NOMO-1 treated with dmso at 0.1 percent for 144 hours (cell line): Measurements from ENCODE around the gene EPS15.
A peak's percentile ranks its signal among the peaks of the same experiment; 100 is the strongest.
"Not testable (repeated sequence)": the region's sequence is repeated elsewhere in the genome, so short reads cannot be mapped to it uniquely, and the experiment has no call there.

Experiments used
- DNase-seq: peaks from one replicate; lab custom pipeline; 2025; ENCODE audit not compliant: unreplicated experiment; lab: John Stamatoyannopoulos, UW

EPS15 gene

DNA sequence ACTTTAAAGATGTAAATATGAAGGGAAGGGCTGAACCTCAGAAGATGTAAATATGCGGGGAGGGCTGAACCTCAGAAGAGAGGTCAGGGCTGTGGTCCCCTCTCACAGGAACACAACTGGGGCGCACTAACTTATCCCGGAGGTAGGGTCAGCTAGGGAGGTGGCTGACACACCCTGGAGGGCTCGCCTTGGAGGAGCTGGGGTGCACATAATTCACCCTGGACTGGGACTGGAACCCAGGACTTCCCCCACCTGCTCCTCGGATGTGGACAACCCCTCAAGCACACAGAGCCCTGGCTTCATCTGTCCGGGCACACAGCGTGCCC, 174.8 kb downstream of the EPS15 start:
- DNase-seq, result no peak

DNA sequence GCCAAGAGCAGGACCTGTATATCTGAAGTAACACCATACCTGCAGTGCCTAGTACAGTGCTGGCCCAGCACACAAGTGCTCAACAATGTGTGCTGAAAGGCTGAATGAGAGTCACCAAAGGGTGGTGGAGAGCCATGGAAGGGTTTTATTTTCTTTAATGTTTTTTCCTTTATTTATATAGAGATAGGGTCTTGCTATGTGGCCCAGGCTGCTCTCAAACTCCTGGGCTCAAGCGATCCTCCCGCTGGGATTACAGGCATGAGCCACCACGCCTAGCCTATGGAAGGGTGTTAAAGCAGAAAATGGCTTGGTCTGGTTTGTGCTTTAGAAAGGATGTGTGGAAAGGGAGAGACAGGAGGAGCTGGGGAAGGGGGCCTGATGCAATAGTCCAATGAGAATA, 175.4 kb downstream of the EPS15 start:
- no peak for DNase-seq

DNA sequence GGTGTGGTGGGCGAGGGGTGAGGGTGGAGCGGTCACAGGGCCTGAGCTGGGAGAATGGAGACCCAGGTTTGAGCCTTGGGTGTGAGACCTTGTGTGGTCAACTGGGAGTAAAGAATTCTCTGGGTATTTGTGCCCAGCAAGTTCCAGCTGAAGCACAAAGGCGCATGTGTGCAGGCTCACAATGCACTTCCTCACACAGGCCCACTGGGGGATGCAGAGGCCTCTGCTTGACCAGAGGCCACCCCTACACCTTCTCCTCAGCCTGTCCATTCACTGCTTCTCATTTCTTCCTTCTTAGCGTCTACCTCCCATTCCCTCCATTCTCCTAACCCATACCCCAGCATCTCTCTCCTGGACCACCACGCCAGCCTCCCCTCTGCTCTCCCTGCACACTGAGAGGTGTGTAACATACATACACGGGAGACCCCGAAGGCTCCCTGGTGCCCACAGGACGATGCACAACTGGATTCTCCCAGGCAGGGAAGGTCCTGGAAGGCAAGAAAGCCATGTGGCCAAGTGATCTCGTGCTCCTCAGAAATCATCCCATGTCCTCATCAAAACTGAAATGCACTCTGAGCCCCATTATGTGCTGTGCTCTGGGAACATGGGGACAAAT, 176.4 kb downstream of the EPS15 start:
- DNase-seq, result no peak

DNA sequence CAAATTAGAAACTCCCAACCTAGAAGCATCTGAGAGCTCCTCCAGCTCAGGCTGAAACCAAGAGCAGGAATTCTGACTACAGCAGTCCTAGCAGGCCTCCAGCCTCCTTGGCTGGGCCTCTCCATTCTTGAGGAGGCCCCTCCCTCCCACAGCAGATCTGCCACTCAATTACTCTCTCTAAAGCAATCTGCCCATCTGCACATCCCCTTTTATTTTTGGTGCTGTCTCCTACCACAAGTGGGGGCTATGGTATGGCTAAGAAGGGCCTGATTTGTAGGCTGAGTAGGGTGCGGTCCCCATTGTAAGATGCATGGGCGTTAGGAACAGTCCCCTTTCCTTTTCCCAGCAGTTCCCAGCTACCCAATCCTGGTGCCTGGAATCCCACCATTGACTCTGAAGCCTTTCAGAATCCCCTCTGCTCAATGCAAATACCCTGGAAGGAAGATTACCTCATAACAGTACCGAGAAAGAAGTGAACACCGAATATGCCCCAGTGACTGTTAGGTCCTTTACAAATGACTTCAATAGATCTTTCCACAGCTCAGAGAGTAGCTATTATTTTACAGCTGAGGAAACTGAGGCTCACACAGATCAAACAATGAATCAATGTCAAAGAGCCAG, 177.1 kb downstream of the EPS15 start:
- DNase-seq, result no peak

DNA sequence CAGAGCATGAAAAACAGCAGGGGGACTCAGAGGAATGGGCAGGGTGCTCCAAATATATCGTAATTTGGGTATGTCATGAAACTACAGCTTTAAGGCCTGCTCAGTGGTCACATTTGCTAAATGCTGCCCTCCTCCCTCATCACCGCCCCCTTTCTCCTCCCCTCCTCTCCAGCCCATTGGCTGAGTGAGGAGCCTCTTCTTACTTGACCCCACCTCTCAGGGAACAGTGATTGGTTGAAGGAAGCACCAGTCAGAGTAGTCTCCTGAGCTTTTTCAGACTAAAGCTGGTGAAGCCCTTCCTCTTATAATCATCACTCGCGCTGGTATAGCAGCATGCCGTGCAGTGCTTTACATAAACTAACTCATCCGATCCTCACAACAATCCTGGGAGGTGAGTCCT, 178.7 kb downstream of the EPS15 start:
- DNase-seq, result no peak

DNA sequence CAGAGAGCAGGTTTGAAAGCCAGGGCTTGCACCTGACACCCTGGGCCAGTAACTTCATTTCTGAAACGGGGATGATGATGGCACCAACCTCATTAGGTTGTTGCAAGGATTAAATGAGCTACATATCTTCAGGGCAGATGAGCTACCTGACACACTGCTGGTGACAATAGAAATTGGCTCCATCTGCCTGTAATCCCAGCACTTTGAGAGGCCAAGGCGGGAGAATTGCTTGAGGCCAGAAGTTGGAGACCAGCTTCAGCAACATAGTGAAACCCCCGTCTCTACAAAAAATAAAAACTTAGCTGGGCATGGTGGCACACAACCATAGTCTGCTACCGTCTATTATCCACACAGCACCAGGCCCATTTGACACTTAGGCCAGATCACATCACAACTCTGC, 182.4 kb downstream of the EPS15 start:
- no peak for DNase-seq

DNA sequence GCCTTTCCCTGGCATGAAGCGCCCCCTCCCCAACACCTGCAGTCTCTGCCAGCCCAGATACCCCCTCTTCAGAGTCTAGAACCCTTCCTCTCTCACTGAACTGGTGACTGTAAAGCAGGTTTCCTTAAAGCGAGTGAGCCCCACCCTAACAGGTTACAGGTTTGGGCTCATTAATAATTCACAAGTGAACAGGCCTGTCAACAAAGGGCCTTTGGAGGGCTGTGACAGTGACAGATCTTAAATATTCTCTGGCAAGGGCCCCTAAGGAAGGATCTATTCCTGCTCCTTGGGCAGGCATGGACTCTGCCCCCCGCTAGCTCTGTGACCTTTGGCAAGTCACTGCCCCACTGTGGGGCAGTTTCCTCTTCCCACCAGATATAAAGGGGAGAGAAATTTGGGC, 183.1 kb downstream of the EPS15 start:
- no peak for DNase-seq

DNA sequence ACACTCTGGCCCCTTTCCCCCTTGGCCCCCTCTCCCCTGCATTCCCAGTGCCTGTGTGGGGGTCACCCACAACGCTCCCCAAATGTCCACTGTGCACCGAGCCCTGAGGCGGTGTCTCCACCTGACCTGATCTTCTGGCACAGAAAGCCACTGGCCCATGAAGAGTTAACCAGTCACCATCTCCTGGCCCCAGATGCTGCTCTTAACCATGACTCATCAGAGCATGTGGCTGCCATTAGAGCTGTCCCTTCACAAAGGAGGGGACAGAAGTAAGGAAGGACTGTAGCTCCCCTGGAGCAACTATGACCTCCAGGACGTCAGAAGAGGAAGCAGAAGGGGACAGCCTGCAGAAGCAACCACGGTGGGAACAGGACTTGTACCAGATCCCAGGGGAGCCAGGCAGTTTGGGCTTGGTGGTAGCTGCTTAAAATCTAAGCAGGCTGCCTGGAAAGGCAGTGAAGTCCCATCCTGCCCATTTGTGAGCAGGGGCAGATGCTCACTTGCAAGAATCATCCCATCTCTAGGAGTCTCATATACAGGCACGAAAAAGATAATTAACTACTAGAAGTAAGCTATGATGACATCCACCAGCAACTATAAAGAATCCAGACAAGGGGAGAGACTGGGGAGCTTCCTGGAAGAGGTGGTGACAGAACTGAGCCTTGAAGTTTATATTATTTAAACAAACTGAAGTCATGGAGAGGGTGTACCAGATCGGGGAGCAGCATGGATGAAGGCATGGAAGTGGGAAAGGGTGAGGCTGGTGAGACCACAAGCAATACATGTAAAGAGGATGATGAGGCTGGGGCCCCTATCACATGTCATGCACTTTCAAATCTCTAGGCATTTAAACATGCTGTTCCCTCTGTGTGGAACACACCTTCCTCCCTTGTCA, 187.6 kb downstream of the EPS15 start:
- DNase-seq, result peak; percentile 70

DNA sequence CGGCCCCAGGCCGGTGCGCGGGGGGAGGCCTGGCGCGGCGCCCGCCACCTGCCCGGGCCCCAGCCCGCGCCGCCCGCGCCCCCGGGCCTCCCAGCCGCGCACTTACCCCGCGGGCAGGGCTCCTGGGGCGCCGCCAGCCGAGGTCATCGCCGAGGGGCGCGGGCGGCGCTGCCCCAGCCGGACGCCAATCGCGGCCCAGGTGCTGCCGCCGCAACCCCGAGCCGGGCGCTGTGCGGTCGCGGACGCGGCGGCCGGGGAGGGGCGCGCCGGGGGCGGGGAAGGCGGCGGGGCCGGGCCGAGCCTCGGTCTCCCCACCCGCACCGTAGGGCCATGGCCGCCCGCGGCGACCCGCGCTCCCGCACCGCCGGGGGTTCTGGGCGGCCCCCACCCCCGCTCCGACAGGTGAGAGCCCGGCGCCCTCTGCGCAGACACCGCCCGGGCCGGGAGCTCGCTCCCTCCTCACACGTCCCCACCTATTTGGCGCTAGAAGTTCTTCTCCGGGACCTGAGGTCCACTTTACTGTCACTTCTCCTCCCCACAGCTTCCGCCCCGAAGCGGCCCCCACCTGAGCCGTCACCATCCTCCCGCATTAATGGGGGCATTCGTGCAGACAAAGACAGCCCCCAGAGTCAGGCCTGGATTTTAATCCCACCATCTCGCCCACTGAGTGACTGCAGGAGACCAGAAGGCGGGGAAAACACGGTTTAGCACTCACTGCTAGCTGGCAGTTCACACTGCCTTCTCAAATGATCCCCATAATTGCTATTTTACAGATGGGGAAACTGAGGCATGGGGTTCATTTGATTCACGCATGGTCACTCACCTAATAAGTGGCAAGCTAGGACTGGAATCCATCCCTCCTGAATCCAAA, 188.5 kb downstream of the EPS15 start, which contains the start of gene TTC39A:
TSS of gene TTC39A (minus strand) at position 232 of the 871 bp plus-strand sequence. CDS start at position 147, 85 bp downstream.
- no peak for DNase-seq

DNA sequence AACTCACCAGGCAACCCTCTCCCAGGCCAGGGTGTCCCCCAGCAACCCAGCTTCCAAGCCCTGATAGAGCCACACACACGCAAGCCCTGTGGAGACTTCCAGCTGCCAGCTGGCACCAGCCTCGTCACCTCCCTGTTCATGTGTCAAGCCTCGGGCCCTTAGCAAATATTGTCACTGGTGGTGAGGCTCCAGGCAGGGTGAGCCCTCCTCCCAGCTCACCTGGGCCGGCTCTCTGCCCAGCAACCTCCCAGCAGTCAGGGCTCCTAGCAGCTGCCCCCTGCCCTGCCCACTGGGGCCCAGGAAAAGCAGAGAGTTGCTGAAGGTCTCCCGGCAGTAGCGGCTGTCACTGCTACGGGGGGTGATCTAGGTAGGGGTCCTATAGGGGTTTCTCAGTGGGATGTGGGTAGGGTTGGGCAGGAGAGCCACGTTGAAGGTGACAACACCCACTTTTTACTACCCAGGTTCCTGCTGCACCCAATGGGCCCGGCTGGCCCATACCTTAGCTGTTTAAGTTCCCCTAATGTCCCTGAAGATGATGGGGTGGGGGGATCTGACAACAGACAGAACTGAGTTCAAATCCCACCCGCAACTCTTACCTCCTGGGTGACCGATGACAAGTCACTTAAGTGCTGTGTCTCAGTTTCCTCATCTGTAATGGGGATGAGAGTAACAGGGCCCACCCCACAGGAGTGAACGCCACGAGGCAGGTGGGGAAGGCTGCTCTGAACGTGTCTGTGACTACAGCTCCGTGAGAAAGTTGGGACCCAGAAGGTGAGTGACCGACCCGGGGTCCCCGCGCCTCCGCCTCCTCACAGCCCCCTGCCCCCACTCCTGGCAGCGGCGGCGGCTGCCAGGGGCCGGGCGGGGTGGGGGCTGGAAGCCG, 189.4 kb downstream of the EPS15 start:
- DNase-seq, result no peak

DNA sequence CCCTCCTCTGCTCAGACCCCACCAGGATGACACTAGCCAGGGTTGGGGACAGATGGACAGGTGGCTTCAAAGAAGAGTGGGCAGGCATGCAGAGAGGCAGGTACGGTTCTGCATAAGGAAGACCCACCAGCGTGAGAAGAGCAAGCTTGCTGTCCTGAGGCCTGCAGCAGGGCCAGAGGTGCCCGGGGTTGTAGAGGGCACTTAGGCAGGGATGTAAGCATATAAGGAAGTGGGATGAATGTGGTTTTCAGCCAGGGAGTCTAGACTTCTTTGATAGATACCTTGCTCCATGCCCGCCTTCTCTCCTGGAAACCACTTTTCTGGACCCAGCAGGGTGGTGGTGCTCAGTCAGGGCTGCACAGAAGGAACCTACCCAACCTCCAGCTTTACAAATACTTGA, 190.1 kb downstream of the EPS15 start:
- DNase-seq, result no peak

DNA sequence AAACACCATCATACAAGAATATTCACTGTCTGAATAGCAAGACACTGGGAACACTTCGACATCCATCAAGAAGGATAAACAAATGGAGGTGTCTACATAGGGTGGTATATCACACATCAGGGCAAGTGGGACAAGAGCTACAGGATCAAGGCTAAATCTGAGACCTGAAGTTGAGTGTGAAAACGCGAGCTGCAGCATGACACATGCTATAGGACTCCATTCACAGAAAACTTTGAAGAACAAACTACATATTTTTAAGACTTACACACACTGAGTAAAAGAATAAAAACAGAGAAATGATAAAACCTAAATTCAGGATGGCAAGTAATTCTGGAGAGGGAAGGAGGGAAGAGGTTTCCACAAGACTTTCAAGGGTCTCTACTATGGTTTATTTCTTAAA, 190.8 kb downstream of the EPS15 start:
- DNase-seq, result no peak

DNA sequence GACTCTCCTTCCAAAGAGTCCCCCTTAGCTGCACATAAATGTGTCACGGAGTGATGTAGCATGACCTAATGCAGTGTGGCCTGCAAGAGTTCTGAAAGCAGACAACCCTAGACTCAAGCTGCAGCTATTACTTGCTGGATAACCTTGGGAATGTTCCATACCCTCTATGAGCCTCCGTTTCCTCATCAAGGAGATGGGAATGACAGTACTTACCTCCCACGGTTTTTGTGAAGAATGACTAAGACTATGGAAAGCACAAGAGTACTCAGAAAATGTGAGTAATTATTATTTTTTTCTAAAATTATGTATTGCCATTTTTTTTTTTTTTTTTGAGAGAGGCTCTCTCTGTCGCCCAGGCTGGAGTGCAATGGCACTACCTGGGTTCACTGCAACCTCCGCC, 191.7 kb downstream of the EPS15 start:
- DNase-seq, result no peak

DNA sequence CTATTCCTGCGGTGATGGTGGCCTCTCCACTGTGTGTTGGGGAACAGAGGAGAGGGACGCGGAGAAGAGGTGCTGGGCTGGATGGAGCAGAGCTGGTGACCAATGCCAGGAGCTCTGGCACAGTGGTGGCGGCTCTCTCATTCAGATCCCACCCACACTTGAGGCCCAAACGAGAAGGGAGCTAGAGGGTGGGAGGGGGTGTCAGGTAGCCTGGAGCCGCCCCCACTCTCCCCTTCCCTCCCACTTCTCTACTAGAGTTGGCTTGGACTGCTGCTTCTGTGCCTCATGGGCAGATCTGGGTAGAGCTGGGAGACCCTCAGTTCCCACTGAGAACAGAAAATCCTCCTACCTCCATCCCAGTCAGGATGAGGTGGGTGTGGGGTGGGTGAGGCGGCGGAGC, 192.2 kb downstream of the EPS15 start:
- DNase-seq, result no peak

DNA sequence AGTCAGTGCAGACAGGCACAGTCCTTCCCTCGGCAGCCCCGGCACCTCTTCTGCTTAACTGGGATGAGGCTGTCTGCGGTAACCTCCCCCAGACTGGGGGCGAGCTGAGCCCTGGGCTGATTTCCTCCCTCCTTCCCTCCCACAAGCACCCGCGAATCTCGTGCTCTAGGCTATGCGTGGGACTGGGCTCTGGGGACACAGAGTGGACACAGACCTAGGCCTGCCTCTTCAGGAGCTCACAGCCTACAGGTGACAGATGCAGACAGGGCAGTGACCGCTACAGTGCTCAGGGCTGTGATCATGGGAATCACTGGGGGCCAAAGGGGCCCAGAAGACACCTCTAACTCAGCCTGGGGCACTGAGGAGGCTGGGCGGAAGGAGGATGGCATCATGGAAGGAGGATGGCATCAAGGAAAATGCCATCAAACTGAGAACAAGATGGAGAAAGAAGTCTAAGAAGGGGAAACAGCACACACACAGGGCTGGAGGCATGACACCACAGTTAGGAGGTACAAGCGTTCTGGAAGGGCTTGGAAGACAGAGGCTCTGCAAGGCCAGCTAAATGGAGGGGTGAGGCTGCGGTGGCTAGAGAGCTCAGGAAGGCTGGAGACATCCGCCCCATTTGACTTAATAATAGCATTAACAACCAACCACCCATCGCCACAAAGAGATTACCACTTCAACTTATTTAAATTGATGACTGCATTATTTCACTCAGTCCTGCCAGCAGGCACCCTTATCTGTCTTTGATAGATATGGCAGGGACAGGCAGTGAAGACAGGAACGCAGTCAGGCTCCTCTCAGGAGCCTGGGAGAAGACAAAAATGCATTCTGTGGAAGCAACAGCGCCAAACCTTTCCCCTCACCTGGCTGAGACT, 192.9 kb downstream of the EPS15 start:
- DNase-seq, result no peak

DNA sequence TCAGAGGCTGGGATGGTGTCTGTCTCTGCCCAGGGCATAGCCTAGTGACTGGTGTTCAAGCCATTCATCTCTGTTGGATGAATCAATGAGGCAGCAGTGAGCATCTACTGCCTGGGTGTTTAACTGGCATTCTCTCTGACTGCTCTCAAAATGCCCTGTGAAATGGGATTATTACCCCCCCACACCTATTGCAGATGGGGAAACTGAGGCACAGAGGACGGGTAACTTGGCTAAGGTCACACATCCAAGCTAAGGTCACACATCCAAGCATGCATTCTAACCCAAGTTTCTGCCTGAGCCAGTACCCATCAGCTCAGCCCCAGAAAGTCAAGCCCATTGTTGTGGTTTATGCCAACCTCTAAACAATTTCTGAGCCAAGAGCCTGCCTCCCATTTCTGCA, 193.7 kb downstream of the EPS15 start:
- no peak for DNase-seq

DNA sequence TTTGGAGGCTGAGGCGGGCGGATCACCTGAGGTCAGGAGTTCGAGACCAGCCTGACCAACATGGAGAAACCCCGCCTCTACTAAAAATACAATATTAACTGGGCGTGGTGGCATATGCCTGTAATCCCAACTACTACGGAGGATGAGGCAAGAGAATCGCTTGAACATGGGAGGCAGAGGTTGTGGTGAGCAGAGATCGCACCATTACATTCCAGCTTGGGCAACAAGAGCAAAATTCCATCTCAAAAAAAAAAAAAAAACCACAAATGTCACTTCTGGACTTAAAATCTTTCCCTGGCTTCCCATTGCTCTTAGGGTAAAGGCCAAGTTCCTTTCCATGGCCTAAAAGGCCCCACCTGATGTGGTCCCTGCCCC, 194.1 kb downstream of the EPS15 start:
- DNase-seq, result not testable (repeated sequence)

DNA sequence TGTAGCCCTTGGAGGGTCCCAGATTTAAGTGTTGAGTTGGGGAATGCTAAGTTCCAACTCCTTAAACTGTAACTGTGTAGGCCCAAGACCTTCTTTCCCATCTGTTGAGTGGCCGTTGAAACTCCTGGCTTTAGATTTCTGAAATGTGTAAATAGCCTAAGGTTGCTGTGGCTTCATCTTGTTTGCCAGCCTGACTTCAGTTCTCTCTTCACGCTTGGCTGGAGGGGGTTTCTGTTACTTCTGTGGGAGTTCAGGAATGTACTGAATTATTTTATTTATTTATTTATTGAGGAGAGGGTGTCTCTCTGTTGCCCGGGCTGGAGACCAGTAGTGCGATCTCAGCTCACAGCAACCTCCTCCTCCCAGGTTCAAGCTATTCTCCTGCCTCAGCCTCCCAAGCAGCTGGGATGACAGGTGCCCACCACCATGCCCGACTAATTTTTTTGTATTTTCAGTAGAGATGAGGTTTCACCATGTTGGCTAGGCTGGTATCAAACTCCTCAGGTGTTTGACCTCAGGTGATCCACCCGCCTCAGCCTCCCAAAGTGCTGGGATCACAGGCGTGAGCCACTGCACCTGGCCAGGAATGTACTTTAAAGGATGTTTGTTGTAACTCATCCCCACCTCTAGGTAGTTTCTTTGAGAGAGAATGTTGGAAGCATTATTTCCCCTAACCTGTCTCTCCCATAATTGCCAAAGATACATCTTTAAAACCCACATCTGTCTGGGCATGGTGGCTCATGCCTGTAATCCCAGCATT, 194.6 kb downstream of the EPS15 start:
- no peak for DNase-seq

DNA sequence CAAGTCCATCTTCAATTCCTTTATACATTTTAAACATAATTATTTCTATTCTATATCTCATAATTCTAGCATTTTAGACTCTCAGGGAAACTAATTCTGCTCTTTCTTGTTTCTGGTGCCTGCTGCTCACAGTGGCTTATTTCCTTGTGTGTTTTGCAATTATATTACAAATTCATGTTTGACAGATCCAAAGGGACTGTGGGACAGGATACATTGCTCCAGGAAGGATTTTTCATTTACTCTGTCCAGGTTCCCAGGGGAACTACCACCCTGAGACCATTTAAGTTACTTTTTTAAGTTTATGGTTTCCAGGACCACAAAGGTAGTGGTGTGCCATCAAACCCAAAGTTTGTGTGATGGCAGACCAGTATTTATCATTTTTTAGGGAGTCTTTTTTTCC, 195.3 kb downstream of the EPS15 start:
- DNase-seq, result no peak
